ENCODE measurements around the gene NOL9. TPM values are rescaled to one million over a fixed set of nuclear protein-coding genes. Genes with fewer than 3 reads are reported as not detected.

NOL9 gene
- 23.0 and 24.2 TPM in 2 replicates for total RNA-seq

GRCh38 chr1:6554031-6554906, at the start of gene NOL9:
Gene NOL9, minus strand, starts transcription at chr1:6554513. Its CDS starts 11 bp downstream, at chr1:6554502.

GRCh38 chr1:6602669-6603237, 48.4 kb upstream of the NOL9 start, which contains the start of gene KLHL21:
Gene KLHL21, minus strand, starts transcription at chr1:6602869. Its CDS starts 52 bp downstream, at chr1:6602817.

GRCh38 chr1:6579374-6580118, 25.2 kb upstream of the NOL9 start, which contains the start of gene ZBTB48:
Gene ZBTB48, plus strand, starts transcription at chr1:6579994. Its CDS starts 616 bp downstream, at chr1:6580610.

GRCh38 chr1:6554907-6555778, 830 bp upstream of the NOL9 start, which contains the start of gene TAS1R1:
Gene TAS1R1, plus strand, starts transcription at chr1:6555307. Its CDS starts 67 bp downstream, at chr1:6555374.

GRCh38 chr1:6491480-6491962, 62.8 kb downstream of the NOL9 start, which contains the start of gene PLEKHG5:
Gene PLEKHG5, minus strand, starts transcription at chr1:6491667. Its CDS starts 14,096 bp downstream, at chr1:6477571.

Other genes with a start within 250 kb of the NOL9 start
- 55.3 and 61.9 TPM in 2 replicates for gene ACOT7, start 160.7 kb downstream of the NOL9 start, total RNA-seq
- 14.2 and 26.6 TPM in 2 replicates for gene HES2, start 134.6 kb downstream of the NOL9 start, total RNA-seq
- gene ESPN, start 129.7 kb downstream of the NOL9 start, total RNA-seq, result 0.45 and 0.85 TPM in 2 replicates
- 12.5 and 16.4 TPM in 2 replicates for gene TNFRSF25, start 88.3 kb downstream of the NOL9 start, total RNA-seq
- gene PLEKHG5, start 62.8 kb downstream of the NOL9 start, total RNA-seq, result 40.2 and 52.5 TPM in 2 replicates
- gene TAS1R1, start 794 bp upstream of the NOL9 start, total RNA-seq, result not detected in 2 replicates
- 12.7 and 14.7 TPM in 2 replicates for gene ZBTB48, start 25.5 kb upstream of the NOL9 start, total RNA-seq
- 20.2 and 25.4 TPM in 2 replicates for gene KLHL21, start 48.4 kb upstream of the NOL9 start, total RNA-seq
- 8.2 and 11.4 TPM in 2 replicates for gene PHF13, start 59.2 kb upstream of the NOL9 start, total RNA-seq
- gene THAP3, start 70.4 kb upstream of the NOL9 start, total RNA-seq, result 16.0 and 21.0 TPM in 2 replicates
- gene DNAJC11, start 147.3 kb upstream of the NOL9 start, total RNA-seq, result 50.7 and 64.0 TPM in 2 replicates
- gene CAMTA1, start 230.9 kb upstream of the NOL9 start, total RNA-seq, result 39.9 and 51.2 TPM in 2 replicates